GM21786 (cell line): ENCODE data around the gene ISL2.

Experiments
- ATAC-seq: cut with Tn5 transposase; IDR thresholded peaks from one replicate; pipeline ENCODE4 v1.9.1; 2021; ENCODE audit not compliant: unreplicated experiment

The ISL2 gene

DNA sequence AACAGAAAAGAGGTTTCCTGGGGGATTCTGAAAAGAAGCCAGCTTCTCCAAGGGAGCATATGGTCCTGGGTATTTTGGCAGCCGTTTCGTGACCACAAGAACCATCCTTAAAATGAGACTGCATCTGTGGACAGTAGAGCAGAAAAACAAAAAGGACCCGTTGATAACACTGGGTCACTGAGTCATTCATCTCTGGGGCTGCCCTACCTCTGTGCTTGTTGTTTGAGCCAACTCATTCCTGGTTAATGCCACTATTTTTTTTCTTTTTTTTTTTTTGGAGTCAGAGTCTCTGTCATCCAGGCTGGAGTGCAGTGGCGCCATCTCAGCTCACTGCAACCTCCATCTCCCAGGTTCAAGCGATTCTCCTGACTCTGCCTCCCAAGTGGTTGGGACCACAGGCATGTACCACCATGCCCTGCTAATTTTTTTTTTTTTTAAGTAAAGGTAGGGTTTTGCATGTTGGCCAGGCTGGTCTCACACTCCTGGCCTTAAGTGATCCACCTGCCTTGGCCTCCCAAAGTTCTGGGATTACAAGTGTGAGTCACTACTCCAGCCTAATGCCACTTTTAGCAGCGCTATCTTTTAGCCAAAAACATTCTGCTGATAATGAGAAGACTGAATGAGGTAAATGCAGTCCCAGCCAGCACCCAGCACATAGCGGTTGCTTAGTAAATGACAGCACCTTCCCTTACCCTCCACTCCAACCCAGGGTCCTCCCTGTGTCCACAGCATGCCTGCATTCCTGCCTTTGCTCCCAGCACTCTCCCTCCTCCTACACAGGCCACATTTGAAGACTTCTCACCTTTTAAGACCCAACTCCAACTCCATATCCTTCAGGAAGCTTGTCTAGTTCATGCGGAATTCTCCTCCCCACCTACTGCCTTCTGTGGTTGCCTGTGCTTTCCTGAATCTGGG lies 9.1 kb upstream of the ISL2 start:
- ATAC-seq, result no peak

DNA sequence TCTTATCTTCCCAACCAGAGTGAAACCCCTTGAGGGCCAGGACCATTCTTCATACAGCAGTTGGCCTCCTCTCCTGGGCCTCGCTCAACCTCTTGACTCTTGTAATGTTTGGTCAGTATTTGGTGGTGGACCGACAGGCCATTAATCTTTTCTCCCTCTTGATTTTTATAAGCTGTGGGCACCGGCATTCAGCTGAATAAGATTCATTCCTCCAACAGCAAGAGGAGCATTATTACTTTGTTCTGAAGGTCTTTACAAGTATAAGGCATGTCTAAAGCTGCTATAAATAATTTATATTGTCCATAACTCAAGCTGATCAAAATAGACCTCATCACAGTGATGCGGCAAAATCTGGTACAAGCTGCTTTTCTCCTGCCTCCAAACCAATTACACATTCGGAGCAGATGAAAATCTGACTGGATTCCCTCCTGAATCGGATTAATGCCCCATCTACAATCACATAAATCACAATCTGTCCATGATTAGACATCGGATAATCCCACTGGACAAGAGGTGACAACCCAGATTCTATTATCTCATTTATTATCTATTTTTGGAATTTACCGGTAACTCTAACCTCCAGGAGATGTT lies 8.4 kb upstream of the ISL2 start:
- no peak for ATAC-seq

- no peak for ATAC-seq
Observed at GRCh38 chr15:76328958-76329357, 7.6 kb upstream of the ISL2 start.

DNA sequence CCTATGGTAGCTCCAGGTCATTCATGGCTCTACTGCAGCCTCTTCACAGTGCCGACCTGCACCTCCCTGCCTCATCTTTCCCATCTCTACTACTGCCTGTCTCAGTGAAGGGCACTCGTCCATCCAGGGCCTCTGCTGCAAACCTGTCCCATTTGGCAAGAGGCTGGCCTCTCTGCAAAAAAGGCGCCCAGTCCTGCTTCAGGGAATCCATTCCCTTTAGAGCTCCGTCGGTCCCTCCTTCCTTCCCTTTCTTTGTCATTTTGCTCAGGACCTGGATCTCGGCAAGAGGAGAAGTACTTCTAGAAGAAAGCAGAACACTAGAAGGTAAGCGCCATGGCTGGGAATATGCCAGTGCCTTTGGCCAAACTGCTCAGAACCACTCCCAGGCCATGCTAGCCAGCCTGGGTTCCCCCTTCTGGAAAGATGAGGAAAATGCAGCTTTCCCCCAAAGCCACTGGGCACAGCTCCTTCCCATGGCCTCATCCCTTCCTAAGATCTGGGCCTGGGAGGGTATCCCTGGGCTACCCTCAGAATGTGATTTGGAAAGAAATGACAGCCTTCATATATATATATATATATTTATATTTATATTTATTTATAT lies 6.4 kb upstream of the ISL2 start:
- ATAC-seq, result no peak

DNA sequence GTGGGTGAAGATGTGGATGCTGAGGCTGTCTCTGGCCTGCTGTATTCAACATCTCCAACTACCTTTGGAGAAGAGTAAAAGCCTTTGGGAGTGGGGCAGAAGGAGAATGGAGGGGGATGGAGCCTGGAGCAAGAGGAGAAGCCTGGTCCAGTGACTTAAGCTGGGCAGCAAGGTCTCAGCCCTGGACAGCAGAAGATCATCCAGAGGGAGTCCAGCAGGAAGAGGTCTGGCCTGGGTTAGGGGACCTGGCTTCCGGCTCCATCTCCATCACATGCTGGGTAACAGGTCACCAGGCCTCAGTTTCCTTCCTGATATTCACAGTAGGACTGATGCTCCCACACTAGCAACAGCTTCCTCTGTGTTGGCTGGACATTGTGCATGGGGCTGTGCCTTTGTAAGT lies 3.8 kb upstream of the ISL2 start:
- ATAC-seq, result no peak

- no peak for ATAC-seq
Observed at GRCh38 chr15:76333309-76333708, 3.3 kb upstream of the ISL2 start.

GRCh38 chr15:76333720-76334437 lies 2.7 kb upstream of the ISL2 start:
- ATAC-seq, result no peak

DNA sequence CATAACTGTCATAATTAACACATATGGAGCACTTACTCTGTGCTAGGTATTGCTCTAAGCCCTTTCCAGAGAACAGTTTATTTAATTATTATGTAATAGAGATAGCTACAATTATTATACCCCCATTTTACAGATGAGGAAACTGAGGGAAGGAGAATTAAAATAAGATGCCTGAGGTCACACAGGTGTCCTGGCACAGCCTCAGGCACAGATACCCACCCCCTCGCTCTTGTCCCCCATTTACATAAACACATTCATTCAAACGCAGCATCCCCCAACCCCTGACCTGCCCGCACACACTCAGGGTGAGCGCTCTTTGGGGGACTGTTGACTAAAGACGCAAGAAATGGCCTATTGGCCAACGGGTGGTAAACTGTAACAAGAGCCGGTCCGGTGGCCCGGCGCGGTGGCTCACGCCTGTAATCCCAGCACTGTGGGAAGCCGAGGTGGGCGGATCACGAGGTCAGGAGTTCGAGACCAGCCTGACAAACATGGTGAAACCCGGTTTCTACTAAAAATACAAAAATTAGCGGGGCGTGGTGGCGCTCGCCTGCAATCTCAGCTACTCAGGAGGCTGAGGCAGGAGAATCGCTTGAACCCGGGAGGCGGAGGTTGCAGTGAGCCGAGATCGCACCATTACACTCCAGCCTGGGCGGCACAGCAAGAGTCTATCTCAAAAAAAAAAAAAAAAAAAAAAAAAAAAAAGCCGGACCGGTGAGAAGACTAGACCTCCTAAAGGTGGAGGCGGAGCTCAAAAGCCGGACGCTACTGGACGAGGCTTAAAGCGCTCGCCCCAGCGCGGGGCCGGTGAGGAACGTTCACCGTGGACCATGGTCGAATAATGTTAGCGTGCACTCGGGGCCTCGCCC lies 1.9 kb upstream of the ISL2 start:
- no peak for ATAC-seq

DNA sequence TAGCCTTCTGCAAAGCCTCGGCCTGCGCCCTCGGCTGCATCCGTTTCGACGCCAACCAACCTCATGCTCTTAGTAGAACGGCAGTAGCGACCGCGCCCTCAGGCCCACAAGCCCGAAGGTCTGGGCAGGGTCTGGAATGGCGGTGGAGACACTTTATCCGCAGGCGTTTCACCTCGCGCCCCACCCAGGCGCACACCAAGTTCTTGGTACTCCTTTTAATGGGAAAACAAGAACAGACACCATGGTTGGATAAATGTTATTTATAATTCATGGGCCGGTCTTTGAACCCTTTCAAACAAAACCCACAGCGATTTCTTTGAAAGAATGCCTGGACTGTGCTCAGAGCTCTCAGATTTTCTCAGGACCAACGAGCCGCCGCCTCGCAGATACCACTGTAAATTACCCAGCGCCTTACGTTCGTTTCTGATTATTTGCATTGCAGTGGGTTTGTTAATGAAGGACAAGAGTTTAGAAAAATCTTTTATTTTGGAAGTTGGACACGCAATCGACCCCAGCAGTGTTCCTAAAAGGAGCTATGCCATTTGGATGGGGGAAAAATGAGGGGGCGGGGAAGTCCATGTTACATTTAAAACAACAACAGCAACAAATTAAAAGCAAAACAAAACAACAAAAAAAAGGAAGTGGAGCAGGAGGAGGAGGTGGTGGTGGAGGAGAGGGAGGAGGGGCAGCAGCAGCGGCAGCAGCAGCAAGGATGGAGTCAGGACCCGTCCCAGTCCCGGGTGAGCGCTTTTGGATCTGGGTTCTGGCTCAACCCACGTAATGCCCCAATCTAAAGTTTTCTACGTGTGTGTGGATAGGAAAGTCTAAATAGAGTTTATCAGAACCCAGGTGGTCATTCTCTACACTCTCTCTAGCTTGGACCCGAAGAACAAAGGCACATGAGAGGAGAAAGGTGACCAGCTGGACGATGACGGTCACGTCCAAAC lies 993 bp upstream of the ISL2 start:
- ATAC-seq, result no peak

GRCh38 chr15:76337059-76337695 lies 604 bp downstream of the ISL2 start:
- ATAC-seq, result no peak

GRCh38 chr15:76337696-76338485 lies 1.3 kb downstream of the ISL2 start:
- no peak for ATAC-seq

DNA sequence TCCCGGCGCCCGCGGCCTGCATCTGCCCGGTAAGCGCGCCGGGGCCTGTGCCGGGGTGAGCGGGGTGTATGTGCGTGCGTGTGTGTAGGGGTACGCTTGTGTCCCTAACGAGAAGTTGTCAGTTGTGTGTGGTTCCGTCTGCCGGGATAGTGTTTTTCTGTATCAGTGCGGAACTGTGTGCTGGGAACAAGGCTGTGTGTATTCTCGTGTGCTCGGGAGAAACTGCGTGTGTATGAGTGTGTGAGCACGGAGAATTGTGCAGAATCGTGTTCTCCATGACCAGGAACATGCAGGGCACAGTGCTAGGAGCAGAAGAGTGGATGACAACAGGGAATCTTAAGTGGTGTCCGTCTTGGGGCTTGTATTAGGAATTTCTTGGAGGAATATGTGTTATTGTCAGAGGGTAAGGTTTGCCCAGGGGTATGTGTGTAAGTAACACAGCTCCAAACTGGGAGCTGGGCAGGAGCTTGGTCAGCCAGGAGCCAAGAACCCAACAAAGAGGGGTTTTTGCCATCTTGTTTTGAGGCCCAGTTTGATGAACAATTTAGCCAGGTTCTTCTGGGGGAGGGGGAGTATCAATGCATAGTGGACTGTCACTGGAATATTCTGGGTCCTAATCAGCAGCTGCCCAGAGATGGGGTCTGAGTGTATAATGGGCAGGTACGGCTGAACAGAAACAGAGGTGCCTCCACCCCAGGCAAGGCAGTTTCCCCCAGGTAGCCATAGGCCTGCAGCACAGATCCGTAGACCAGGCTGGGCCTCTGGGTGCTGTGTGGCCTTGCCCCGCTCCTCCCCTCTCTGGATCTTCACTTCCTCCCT lies 2.1 kb downstream of the ISL2 start:
- no peak for ATAC-seq

DNA sequence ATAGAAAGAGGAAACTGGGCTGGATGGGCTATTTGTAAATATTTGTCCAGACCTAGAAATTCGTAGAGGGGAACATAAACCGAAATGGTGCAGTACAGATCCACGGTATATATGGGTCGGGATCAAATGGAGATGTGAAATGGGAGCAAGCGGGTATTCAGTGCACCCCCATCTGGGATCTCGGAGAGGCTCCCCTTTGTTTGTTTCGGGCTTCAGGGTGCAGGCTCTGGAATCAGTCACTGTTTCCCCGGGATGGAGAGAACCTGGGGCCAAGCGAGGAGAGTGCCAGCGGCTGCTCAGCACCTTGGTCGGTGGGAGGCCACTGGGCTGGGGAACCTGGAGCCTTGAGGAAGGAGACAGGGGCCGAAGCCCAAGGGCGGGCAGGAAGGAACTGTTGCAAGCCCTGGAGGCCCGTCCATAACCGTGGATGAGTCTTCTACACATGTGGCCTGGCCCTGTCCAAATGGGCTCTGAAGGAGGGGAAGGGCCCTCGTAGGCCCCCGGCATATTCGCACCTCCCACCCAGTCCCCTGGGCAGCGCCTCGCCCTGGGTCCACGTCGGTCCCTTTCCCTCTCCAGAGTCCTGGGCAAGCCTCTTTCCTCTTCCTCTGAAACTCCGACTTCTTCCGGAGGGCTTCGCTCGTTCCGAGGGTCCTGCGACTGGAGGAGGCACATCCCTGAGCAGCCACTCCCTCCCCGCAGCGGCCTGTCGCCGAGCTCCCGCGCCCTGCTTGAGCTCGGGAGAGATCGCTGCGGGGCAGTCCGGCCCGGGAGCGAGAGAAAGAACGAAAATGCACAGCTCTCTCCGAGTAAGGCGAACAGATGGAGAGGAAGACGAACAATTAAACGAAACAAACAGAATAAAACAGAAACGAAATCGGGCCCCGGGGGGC lies 3.0 kb downstream of the ISL2 start:
- ATAC-seq, result no peak

GRCh38 chr15:76340198-76340802 lies 3.7 kb downstream of the ISL2 start:
- no peak for ATAC-seq

GRCh38 chr15:76340803-76341365 lies 4.3 kb downstream of the ISL2 start:
- no peak for ATAC-seq
